Jurkat, Clone E6-1 (cell line): Measurements from ENCODE around the gene ANKRD31.

ENCODE experiments used
- DNase-seq: peaks from one replicate; pipeline ENCODE4 v3.0.0-alpha.2; 2011; ENCODE audit warnings: low read depth, low spot score
- H3K4me3 ChIP-seq: 2 replicates; pipeline ENCODE4 v1.5.1; 2011; ENCODE audit warnings: mild to moderate bottlenecking, low read length, control low read depth, moderate library complexity

ANKRD31 gene

GRCh38 chr5:75048457-75048953 is 188.2 kb downstream of the ANKRD31 start:
- H3K4me3 ChIP-seq, result no peak overlapping the region
- DNase-seq, result no peak

GRCh38 chr5:75047356-75047755 is 189.3 kb downstream of the ANKRD31 start:
- no peak overlapping the region for H3K4me3 ChIP-seq
- DNase-seq, result no peak

- no peak for DNase-seq
- no peak overlapping the region for H3K4me3 ChIP-seq
These were observed 190.1 kb downstream of the ANKRD31 start for GRCh38 chr5:75046366-75047142.

GRCh38 chr5:75045071-75045470 is 191.6 kb downstream of the ANKRD31 start:
- no peak overlapping the region for H3K4me3 ChIP-seq
- DNase-seq, result no peak

- H3K4me3 ChIP-seq, result no peak overlapping the region
- no peak for DNase-seq
These were observed 192.3 kb downstream of the ANKRD31 start for GRCh38 chr5:75044406-75044805.

GRCh38 chr5:75043633-75044264 is 192.9 kb downstream of the ANKRD31 start:
- no peak for DNase-seq
- H3K4me3 ChIP-seq, result no peak overlapping the region

- H3K4me3 ChIP-seq, result no peak overlapping the region
- no peak for DNase-seq
These were observed 194.2 kb downstream of the ANKRD31 start for GRCh38 chr5:75042522-75042921.

- no peak for DNase-seq
- no peak overlapping the region for H3K4me3 ChIP-seq
These were observed 195.7 kb downstream of the ANKRD31 start for GRCh38 chr5:75040973-75041372.

- H3K4me3 ChIP-seq, result no peak overlapping the region
- no peak for DNase-seq
These were observed 199.6 kb downstream of the ANKRD31 start for GRCh38 chr5:75037106-75037505.

GRCh38 chr5:75034137-75034739 is 202.4 kb downstream of the ANKRD31 start:
- H3K4me3 ChIP-seq, result no peak overlapping the region
- DNase-seq, result peak; percentile 70

- H3K4me3 ChIP-seq, result no peak overlapping the region
- DNase-seq, result no peak
These were observed 205.3 kb downstream of the ANKRD31 start for GRCh38 chr5:75031366-75031765.

GRCh38 chr5:75028090-75028489 is 208.6 kb downstream of the ANKRD31 start:
- H3K4me3 ChIP-seq, result no peak overlapping the region
- DNase-seq, result peak; percentile 82

- DNase-seq, result peak; percentile 35
These were observed 213.1 kb downstream of the ANKRD31 start for GRCh38 chr5:75023368-75024159.

GRCh38 chr5:75021800-75022199 is 214.9 kb downstream of the ANKRD31 start:
- no peak for DNase-seq
- H3K4me3 ChIP-seq, result no peak overlapping the region

More at GRCh38 chr5:75023368-75024159, 213.1 kb downstream of the ANKRD31 start:
- H3K4me3 ChIP-seq, result no peak overlapping the region

GRCh38 chr5:75021219-75021618 is 215.5 kb downstream of the ANKRD31 start:
- no peak for DNase-seq
- H3K4me3 ChIP-seq, result no peak overlapping the region

- DNase-seq, result no peak
- no peak overlapping the region for H3K4me3 ChIP-seq
These were observed 216.5 kb downstream of the ANKRD31 start for GRCh38 chr5:75020016-75020656.

- DNase-seq, result no peak
- no peak overlapping the region for H3K4me3 ChIP-seq
These were observed 217.7 kb downstream of the ANKRD31 start for GRCh38 chr5:75018805-75019587.
